Keratinocyte (primary cell): ENCODE measurements around the gene FYB1. TPM values are rescaled to one million over a fixed set of nuclear protein-coding genes. Genes with fewer than 3 reads are reported as not detected.

Source experiments
- DNase-seq: peaks from one replicate; pipeline ENCODE4 v3.0.0-alpha.2; 2011; ENCODE audit warnings: low read depth, missing footprints, low spot score
- FAIRE-seq: peaks from 2 replicates; lab custom pipeline; 2011; peaks lifted over from hg19 to GRCh38; lab: Jason Lieb, UNC
- H2AFZ ChIP-seq: 2 replicates; pipeline ENCODE4 v1.6.0; 2012; ENCODE audit warnings: low read length, control low read depth, inconsistent platforms; ENCODE audit not compliant: control insufficient read depth
- H3K27ac ChIP-seq: 2 replicates; pipeline ENCODE4 v1.5.1; 2011; ENCODE audit warnings: low read length; ENCODE audit not compliant: control insufficient read depth, insufficient read depth
- H3K27me3 ChIP-seq: 3 replicates; pipeline ENCODE4 v1.6.0; 2011; ENCODE audit warnings: low read length; ENCODE audit not compliant: control insufficient read depth, insufficient read depth; ENCODE audit errors: extremely low read depth
- H3K36me3 ChIP-seq, 2 experiments: 2 replicates in 1 of 2; 3 replicates in 1 of 2; pipeline ENCODE4 v1.5.1; 2011; ENCODE audit warnings: low read length in 2 of 2, mild to moderate bottlenecking in 1 of 2; ENCODE audit not compliant: control insufficient read depth in 2 of 2, insufficient read depth in 2 of 2; ENCODE audit errors: extremely low read depth in 1 of 2
- H3K4me1 ChIP-seq: 3 replicates; pipeline ENCODE4 v1.5.1; 2011; ENCODE audit warnings: low read length; ENCODE audit not compliant: control insufficient read depth, insufficient read depth; ENCODE audit errors: extremely low read depth
- H3K4me2 ChIP-seq: 3 replicates; pipeline ENCODE4 v1.6.0; 2011; ENCODE audit warnings: low read depth, low read length; ENCODE audit not compliant: control insufficient read depth, insufficient read depth; ENCODE audit errors: extremely low read depth
- H3K4me3 ChIP-seq, 3 experiments: fragments of 200-600 bp in 1 of 3; sonication (generic) in 1 of 3; 2 replicates in 2 of 3; 3 replicates in 1 of 3; pipeline ENCODE4 v1.5.1; 2011 to 2016; ENCODE audit warnings: low read length in 3 of 3, mild to moderate bottlenecking in 3 of 3, control low read depth in 2 of 3, inconsistent platforms in 1 of 3, low read depth in 1 of 3, mixed read lengths in 1 of 3, mixed run types in 1 of 3, moderate library complexity in 1 of 3; ENCODE audit not compliant: control insufficient read depth in 2 of 3, insufficient read depth in 2 of 3; ENCODE audit errors: extremely low read depth in 1 of 3
- H3K79me2 ChIP-seq: 2 replicates; pipeline ENCODE4 v1.6.0; 2012; ENCODE audit warnings: low read length; ENCODE audit not compliant: control insufficient read depth, insufficient read depth
- H3K9ac ChIP-seq: 3 replicates; pipeline ENCODE4 v1.6.0; 2011; ENCODE audit warnings: low read length; ENCODE audit not compliant: control insufficient read depth, insufficient read depth; ENCODE audit errors: extremely low read depth
- H3K9me1 ChIP-seq: 3 replicates; pipeline ENCODE4 v1.6.0; 2011; ENCODE audit warnings: low read length; ENCODE audit not compliant: control insufficient read depth, insufficient read depth; ENCODE audit errors: extremely low read depth
- H3K9me3 ChIP-seq: 2 replicates; pipeline ENCODE4 v1.5.1; 2012; ENCODE audit warnings: low read depth, low read length; ENCODE audit not compliant: control insufficient read depth
- H4K20me1 ChIP-seq: 3 replicates; pipeline ENCODE4 v1.6.0; 2011; ENCODE audit warnings: low read length; ENCODE audit not compliant: control insufficient read depth, insufficient read depth; ENCODE audit errors: extremely low read depth
- EZH2 ChIP-seq: IDR thresholded peaks from one replicate; pipeline ENCODE4 v1.6.1; 2012; ENCODE audit warnings: inconsistent platforms, mild to moderate bottlenecking, low read length, moderate library complexity
- dilution Hi-C: fragments of 300-500 bp; cut with MboI; formaldehyde crosslinking; loops from one replicate; pipeline ENCODE4 v1.7.0; 2020; ENCODE audit warnings: low sequenced_read_pairs; ENCODE audit not compliant: extremely low pct_ligation_motif_present
- polyA plus RNA-seq, 5 experiments: library from polyadenylated mRNA; depleted of rRNA in 3 of 5; stranded (reverse) in 3 of 5; stranded (forward) in 1 of 5; unstranded in 1 of 5; fragments of >200 nt; gene quantifications; 1 replicate in 1 of 5; 2 replicates in 3 of 5; 3 replicates in 1 of 5; pipeline versions ENCODE4 v1.2.1 to v1.2.3, GENCODE V29; 2011 to 2012; ENCODE audit warnings: missing spikeins in 2 of 5, low read depth in 1 of 5, low replicate concordance in 1 of 5
- TF ChIP-seq, protein P1 (sequence below), 3 experiments: IDR thresholded peaks in 1 of 3; conservative IDR thresholded peaks in 1 of 3; optimal IDR thresholded peaks in 1 of 3; 2 replicates in 2 of 3; 3 replicates in 1 of 3; pipeline versions ENCODE3 to v1.5.1; 2011; ENCODE audit warnings: low read length in 3 of 3, mild to moderate bottlenecking in 3 of 3, moderate library complexity in 2 of 3, control low read depth in 1 of 3, inconsistent platforms in 1 of 3; ENCODE audit not compliant: insufficient read depth in 2 of 3; ENCODE audit errors: extremely low read depth in 1 of 3

Gene FYB1
- polyA plus RNA-seq, 1 donor (not counting 4 experiments of a cell fraction or from before 2014, with no cell fraction given), result 0.29 TPM

DNA sequence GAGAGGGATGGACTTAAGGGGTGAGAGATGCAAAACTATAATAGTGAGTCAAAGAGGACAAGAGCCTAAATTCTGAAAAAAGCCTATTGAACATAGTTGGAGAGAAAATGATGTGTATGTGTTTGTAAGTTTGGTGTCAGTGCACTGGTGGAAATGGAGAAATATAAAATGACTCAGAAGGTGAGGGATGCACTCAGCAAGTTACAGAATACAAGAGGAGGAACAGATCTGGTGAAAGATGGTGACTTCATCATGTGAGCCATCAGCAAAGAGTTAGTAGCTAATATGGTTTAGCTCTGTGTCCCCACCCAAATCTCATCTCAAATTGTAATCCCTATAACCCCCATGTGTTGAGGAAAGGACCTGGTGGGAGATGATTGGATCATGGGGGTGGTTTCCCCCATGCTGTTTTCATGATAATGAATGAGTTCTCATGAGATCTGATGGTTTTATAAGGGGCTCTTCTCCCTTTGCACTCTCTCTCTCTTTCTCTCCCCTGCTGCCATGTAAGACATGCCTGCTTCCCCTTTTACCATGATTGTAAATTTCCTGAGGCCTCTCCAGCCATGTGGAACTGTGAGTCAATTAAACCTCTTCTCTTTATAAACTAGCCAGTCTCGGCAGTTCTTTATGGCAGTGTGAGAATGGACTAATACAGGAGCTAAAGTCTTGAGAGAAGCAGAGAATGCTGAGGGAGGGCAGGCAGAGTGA, 30.4 kb upstream of the FYB1 start:
- no peak for FAIRE-seq

DNA sequence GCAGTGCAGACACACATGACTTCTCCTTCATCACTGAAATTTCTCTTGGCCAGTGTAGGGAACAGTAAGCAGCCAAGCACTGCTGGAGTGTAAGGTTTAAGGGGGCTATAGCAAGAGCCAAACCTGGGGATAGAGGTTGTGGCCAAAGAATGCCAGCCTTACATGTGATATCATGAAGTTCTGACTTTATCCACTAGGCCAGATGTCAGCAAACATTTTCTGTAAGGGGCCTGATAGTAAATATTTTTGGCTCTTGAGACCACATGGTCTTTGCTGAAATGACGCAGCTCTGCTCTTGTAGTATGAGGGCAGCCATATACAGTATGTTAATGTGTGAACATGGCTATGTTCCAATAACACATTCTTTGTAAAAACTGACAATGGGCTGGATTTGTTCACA, 29.7 kb upstream of the FYB1 start:
- Histone ChIP-seq H3K4me1 (no peaks in the 10 kb centered on the region), H4K20me1 (no peaks in the 10 kb centered on the region), H3K79me2 (no peaks in the 10 kb centered on the region), H3K4me3 (no peak overlapping the region), H3K4me2 (no peak overlapping the region), H3K27me3 (no peaks in the 10 kb centered on the region), H3K27ac (no peak overlapping the region), H3K36me3 (no peaks in the 10 kb centered on the region), H2AFZ (no peak overlapping the region), H3K9me3 (no peaks in the 10 kb centered on the region), H3K9ac (no peak overlapping the region), H3K9me1 (no peaks in the 10 kb centered on the region)
- TF ChIP-seq, protein P1, sequence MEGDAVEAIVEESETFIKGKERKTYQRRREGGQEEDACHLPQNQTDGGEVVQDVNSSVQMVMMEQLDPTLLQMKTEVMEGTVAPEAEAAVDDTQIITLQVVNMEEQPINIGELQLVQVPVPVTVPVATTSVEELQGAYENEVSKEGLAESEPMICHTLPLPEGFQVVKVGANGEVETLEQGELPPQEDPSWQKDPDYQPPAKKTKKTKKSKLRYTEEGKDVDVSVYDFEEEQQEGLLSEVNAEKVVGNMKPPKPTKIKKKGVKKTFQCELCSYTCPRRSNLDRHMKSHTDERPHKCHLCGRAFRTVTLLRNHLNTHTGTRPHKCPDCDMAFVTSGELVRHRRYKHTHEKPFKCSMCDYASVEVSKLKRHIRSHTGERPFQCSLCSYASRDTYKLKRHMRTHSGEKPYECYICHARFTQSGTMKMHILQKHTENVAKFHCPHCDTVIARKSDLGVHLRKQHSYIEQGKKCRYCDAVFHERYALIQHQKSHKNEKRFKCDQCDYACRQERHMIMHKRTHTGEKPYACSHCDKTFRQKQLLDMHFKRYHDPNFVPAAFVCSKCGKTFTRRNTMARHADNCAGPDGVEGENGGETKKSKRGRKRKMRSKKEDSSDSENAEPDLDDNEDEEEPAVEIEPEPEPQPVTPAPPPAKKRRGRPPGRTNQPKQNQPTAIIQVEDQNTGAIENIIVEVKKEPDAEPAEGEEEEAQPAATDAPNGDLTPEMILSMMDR (optimal IDR thresholded peaks at IDR 0.05 in 1 of 3, IDR thresholded peaks at IDR 0.05 in 1 of 3, conservative IDR thresholded peaks at IDR 0.05 in 1 of 3; ENCODE audit: extremely low read depth in 1 of 3, insufficient read depth in 2 of 3, low read length in 3 of 3), result no peak
- no peak for TF ChIP-seq EZH2
- FAIRE-seq (no peak), DNase-seq (no peak)
- dilution Hi-C loops, result no loop called here

More for the DNA sequence above, 30.4 kb upstream of the FYB1 start:
- no peaks in the 10 kb centered on the region for H3K36me3 ChIP-seq
- H2AFZ ChIP-seq, result no peak overlapping the region
- no peak overlapping the region for H3K4me2 ChIP-seq
- no peaks in the 10 kb centered on the region for H3K4me1 ChIP-seq
- H3K9me3 ChIP-seq, result no peaks in the 10 kb centered on the region
- no peak for TF ChIP-seq EZH2
- no peaks in the 10 kb centered on the region for H4K20me1 ChIP-seq
- no peak overlapping the region for H3K4me3 ChIP-seq
- no peak for DNase-seq
- H3K27ac ChIP-seq, result no peak overlapping the region
- no peak overlapping the region for H3K9ac ChIP-seq
- dilution Hi-C loops, result no loop called here
- no peaks in the 10 kb centered on the region for H3K9me1 ChIP-seq
- no peaks in the 10 kb centered on the region for H3K27me3 ChIP-seq
- no peaks in the 10 kb centered on the region for H3K79me2 ChIP-seq

DNA sequence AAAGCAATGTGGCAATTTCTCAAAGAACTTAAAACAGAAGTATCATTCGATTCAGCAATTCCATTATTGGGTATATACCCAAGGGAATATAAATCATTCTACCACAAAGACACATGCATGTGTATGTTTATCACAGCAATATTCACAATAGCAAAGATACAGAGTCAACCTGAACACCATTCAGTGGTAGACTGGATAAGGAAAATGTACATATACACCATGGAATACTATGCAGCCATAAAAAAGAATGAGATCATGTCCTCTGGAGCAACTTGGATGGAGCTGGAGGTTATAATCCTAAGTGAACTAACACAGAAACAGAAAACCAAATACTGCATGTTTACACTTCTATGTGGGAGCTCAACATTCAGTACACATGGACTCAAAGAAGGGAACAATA, 21.4 kb upstream of the FYB1 start:
- Histone ChIP-seq H3K4me3 (no peak overlapping the region), H2AFZ (no peak overlapping the region), H3K4me1 (no peaks in the 10 kb centered on the region), H3K4me2 (no peak overlapping the region), H4K20me1 (no peaks in the 10 kb centered on the region), H3K9me3 (no peaks in the 10 kb centered on the region), H3K9me1 (no peaks in the 10 kb centered on the region), H3K79me2 (no peaks in the 10 kb centered on the region), H3K27ac (no peak overlapping the region), H3K9ac (no peak overlapping the region), H3K36me3 (no peaks in the 10 kb centered on the region), H3K27me3 (no peaks in the 10 kb centered on the region)
- FAIRE-seq (no peak), DNase-seq (no peak)
- TF ChIP-seq EZH2, result no peak
- TF ChIP-seq, protein P1 (optimal IDR thresholded peaks at IDR 0.05 in 1 of 3, IDR thresholded peaks at IDR 0.05 in 1 of 3, conservative IDR thresholded peaks at IDR 0.05 in 1 of 3; ENCODE audit: extremely low read depth in 1 of 3, insufficient read depth in 2 of 3, low read length in 3 of 3), result no peak
- dilution Hi-C loops, result no loop called here
